HepG2 (cell line): ENCODE measurements around the gene PLCL2. TPM values are rescaled to one million over a fixed set of nuclear protein-coding genes. Genes with fewer than 3 reads are reported as not detected.

Experiments used
- ATAC-seq: fragments of 200-7000 bp; cut with Tn5 transposase; 3 replicates; pipeline ENCODE4 v1.9.1; 2020; ENCODE audit warnings: mild to moderate bottlenecking, moderate library complexity
- BruUV-seq: library from RNA; stranded (reverse); fragments of 400-500 nt; replicated peaks from 2 replicates; lab custom pipeline; 2021; lab: Mats Ljungman, UMichigan
- CTCF ChIA-PET: fragments of 300-600 bp; formaldehyde crosslinking; extraction: SDS; loops from one replicate; lab custom pipeline; 2021; ENCODE audit warnings: low total read pairs, inconsistent platforms, low intra/inter-chr PET ratio; lab: Yijun Ruan, JAX
- POLR2A ChIA-PET: fragments of 350-600 bp; sonication (Branson Sonifier 250); formaldehyde crosslinking; loops from one replicate; lab custom pipeline; 2020; ENCODE audit warnings: antibody characterized with exemption, inconsistent platforms; lab: Yijun Ruan, JAX
- DNase-seq: peaks from one replicate; pipeline ENCODE4 v3.0.0-alpha.2; 2015; ENCODE audit warnings: low spot score
- FAIRE-seq: peaks from 3 replicates; lab custom pipeline; 2011; peaks lifted over from hg19 to GRCh38; lab: Jason Lieb, UNC
- H2AFZ ChIP-seq: one replicate; pipeline ENCODE4 v1.6.1; 2011; ENCODE audit warnings: low read length, inconsistent platforms
- H3K27ac ChIP-seq: fragments of 300-600 bp; 3 replicates; pipeline ENCODE4 v1.8.0; 2011; ENCODE audit warnings: mixed run types, mild to moderate bottlenecking, mixed read lengths, low read length, inconsistent platforms; ENCODE audit not compliant: insufficient read depth; ENCODE audit errors: extremely low read length
- H3K27me3 ChIP-seq, 2 experiments: fragments of 200-600 bp in 1 of 2; 2 replicates in 1 of 2; 3 replicates in 1 of 2; pipeline versions ENCODE4 v1.6.0 to v1.8.0; 2011; ENCODE audit warnings: low read length in 2 of 2, mild to moderate bottlenecking in 2 of 2, moderate library complexity in 2 of 2, inconsistent platforms in 1 of 2; ENCODE audit not compliant: insufficient read depth in 2 of 2, control insufficient read depth in 1 of 2
- H3K36me3 ChIP-seq, 2 experiments: fragments of 200-600 bp in 1 of 2; replicated peaks in 1 of 2; 2 replicates in 1 of 2; 3 replicates in 1 of 2; pipeline versions ENCODE4 v1.5.1 to v1.8.0; 2011; ENCODE audit warnings: low read length in 2 of 2, inconsistent platforms in 1 of 2; ENCODE audit not compliant: insufficient read depth in 2 of 2, control insufficient read depth in 1 of 2
- H3K4me1 ChIP-seq: 2 replicates; pipeline ENCODE4 v1.5.1; 2012; ENCODE audit warnings: low read length, inconsistent platforms; ENCODE audit not compliant: insufficient read depth
- H3K4me2 ChIP-seq: 2 replicates; pipeline ENCODE4 v1.6.0; 2011; ENCODE audit warnings: low read depth, low read length, inconsistent platforms
- H3K4me3 ChIP-seq, 3 experiments: fragments of 200-600 bp in 1 of 3; sonication (generic), shearing (Covaris generic) in 1 of 3; replicated peaks in 1 of 3; 2 replicates each; pipeline ENCODE4 v1.5.1; 2011 to 2016; ENCODE audit warnings: low read length in 3 of 3, inconsistent platforms in 2 of 3, low read depth in 2 of 3, mild to moderate bottlenecking in 2 of 3, control low read depth in 1 of 3, mixed read lengths in 1 of 3; ENCODE audit not compliant: insufficient read depth in 1 of 3
- H3K79me2 ChIP-seq: one replicate; pipeline ENCODE4 v1.6.1; 2011; ENCODE audit warnings: low read length, inconsistent platforms; ENCODE audit not compliant: insufficient read depth
- H3K9ac ChIP-seq: 2 replicates; pipeline ENCODE4 v1.6.0; 2011; ENCODE audit warnings: mild to moderate bottlenecking, low read depth, low read length, inconsistent platforms; ENCODE audit not compliant: insufficient read depth
- H3K9me3 ChIP-seq: 2 replicates; pipeline ENCODE4 v1.5.1; 2012; ENCODE audit warnings: mild to moderate bottlenecking, low read length
- H4K20me1 ChIP-seq: 2 replicates; pipeline ENCODE4 v1.6.0; 2011; ENCODE audit warnings: inconsistent platforms, mild to moderate bottlenecking, low read length, moderate library complexity; ENCODE audit not compliant: insufficient read depth
- ARID3A ChIP-seq: IDR thresholded peaks from 2 replicates; pipeline ENCODE4 v1.6.1; 2012; ENCODE audit warnings: low read depth, low read length, improper control_type of control experiment
- FOXK2 ChIP-seq: fragments of 450-650 bp; IDR thresholded peaks from 2 replicates; pipeline ENCODE4 v1.6.1; 2016
- KIAA2018 ChIP-seq: sonication (generic); formaldehyde crosslinking; IDR thresholded peaks from 2 replicates; pipeline ENCODE4 v1.5.0; 2020; ENCODE audit warnings: mild to moderate bottlenecking, missing genetic modification reagents, borderline replicate concordance
- MLLT10 ChIP-seq: sonication (generic); formaldehyde crosslinking; IDR thresholded peaks from 2 replicates; pipeline ENCODE4 v1.4.0; 2020; ENCODE audit warnings: missing genetic modification reagents
- NFRKB ChIP-seq: fragments of 450-650 bp; IDR thresholded peaks from 2 replicates; pipeline ENCODE4 v1.6.1; 2017
- PCBP1 ChIP-seq: fragments of 200-400 bp; formaldehyde crosslinking; IDR thresholded peaks from 2 replicates; pipeline ENCODE4 v1.6.1; 2017; ENCODE audit warnings: mild to moderate bottlenecking, low read depth, low read length, borderline replicate concordance
- POLR2G ChIP-seq: fragments of 200-400 bp; formaldehyde crosslinking; IDR thresholded peaks from 2 replicates; pipeline ENCODE4 v1.6.1; 2018; ENCODE audit warnings: mild to moderate bottlenecking, low read depth, low read length, moderate library complexity
- SAFB2 ChIP-seq: sonication (generic); formaldehyde crosslinking; IDR thresholded peaks from 2 replicates; pipeline ENCODE4 v1.5.1; 2020; ENCODE audit warnings: missing genetic modification reagents, low read depth, mild to moderate bottlenecking, borderline replicate concordance
- ZNF251 ChIP-seq: sonication (generic); formaldehyde crosslinking; IDR thresholded peaks from 2 replicates; pipeline ENCODE4 v1.9.0; 2021; ENCODE audit warnings: mild to moderate bottlenecking, missing genetic modification reagents
- ZNF672 ChIP-seq: sonication (generic); formaldehyde crosslinking; IDR thresholded peaks from 2 replicates; pipeline ENCODE4 v1.8.1; 2022; ENCODE audit warnings: missing genetic modification reagents
- WGBS: methylation state at CpG from one replicate; pipeline ENCODE4 v1.1.6; 2017; ENCODE audit warnings: low lambda C conversion rate; 5-methylcytosine and 5-hydroxymethylcytosine counted together
- in situ Hi-C: cut with HindIII; loops from 2 replicates; pipeline ENCODE4 v1.10.0; 2017; ENCODE audit warnings: low pct_unique_long_range_greater_than_20kb; ENCODE audit not compliant: extremely low pct_ligation_motif_present
- intact Hi-C: fragments of 100-400 bp; cut with micrococcal nuclease; formaldehyde crosslinking; loops from one replicate; pipeline ENCODE4 v1.10.0; 2022; ENCODE audit not compliant: unreplicated experiment
- polyA plus RNA-seq, 8 experiments: library from polyadenylated mRNA; depleted of rRNA in 3 of 8; stranded (reverse) in 7 of 8; unstranded in 1 of 8; fragments of >200 nt; fragmentation: Illumina TruSeq in 4 of 8; extraction: Trizol in 4 of 8; gene quantifications; 2 replicates each; pipeline versions ENCODE4 v1.2.1 to v1.2.3, GENCODE V29; 2011 to 2016; ENCODE audit warnings: low read depth in 4 of 8, missing spikeins in 1 of 8, mixed read lengths in 1 of 8; ENCODE audit not compliant: insufficient read depth in 1 of 8
- total RNA-seq, 5 experiments: library from RNA; depleted of rRNA; stranded (reverse); fragments of >200 nt; fragmentation: Illumina TruSeq; extraction: Trizol; gene quantifications; 2 replicates each; pipeline ENCODE4 v1.2.3, GENCODE V29; 2016; ENCODE audit warnings: low read depth in 1 of 5

The PLCL2 gene
- total and polyA plus RNA-seq, 2 of the 13 experiments (the other 11 are each of a cell fraction or from before 2014, with no cell fraction given): not detected

- Histone ChIP-seq H3K36me3 (no peaks in the 10 kb centered on the region), H2AFZ (no peak overlapping the region), H3K4me2 (no peak overlapping the region), H3K9me3 (no peaks in the 10 kb centered on the region), H3K4me1 (no peaks in the 10 kb centered on the region), H3K9ac (no peak overlapping the region), H3K27me3 (peaks cover 0 to 7% of the 10 kb centered on the region in 2 experiments; a peak in 3 of 5 replicates), H3K79me2 (no peaks in the 10 kb centered on the region), H3K27ac (no peak overlapping the region), H3K4me3 (no peak overlapping the region), H4K20me1 (no peaks in the 10 kb centered on the region)
- no peak for ATAC-seq
- ChIA-PET POLR2A (no interaction called here), CTCF (no interaction called here)
- no peak for FAIRE-seq
- no peak for DNase-seq
- intact Hi-C loops: no loop called here
- 13% methylated on average over 1 of the region's 1 CpG for WGBS
- no TSS peak for BruUV-seq
- in situ Hi-C loops: no loop called here
- TF ChIP-seq ZNF251 (CRISPR knock-in tag): no peak
- TF ChIP-seq FOXK2: no peak
- no peak for TF ChIP-seq SAFB2
- TF ChIP-seq POLR2G: no peak
- TF ChIP-seq ARID3A: no peak
- no peak for TF ChIP-seq ZNF672 (CRISPR knock-in tag)
- TF ChIP-seq NFRKB: no peak
- TF ChIP-seq KIAA2018 (CRISPR knock-in tag): no peak
- TF ChIP-seq MLLT10 (CRISPR knock-in tag): no peak
- no peak for TF ChIP-seq PCBP1
These were observed 59.6 kb downstream of the PLCL2 start for GRCh38 chr3:16944356-16944755.
